ENCODE measurements around the gene SMPD1.
"Not testable (repeated sequence)": the region's sequence is repeated elsewhere in the genome, so short reads cannot be mapped to it uniquely, and the experiment has no call there.

SMPD1 gene

DNA sequence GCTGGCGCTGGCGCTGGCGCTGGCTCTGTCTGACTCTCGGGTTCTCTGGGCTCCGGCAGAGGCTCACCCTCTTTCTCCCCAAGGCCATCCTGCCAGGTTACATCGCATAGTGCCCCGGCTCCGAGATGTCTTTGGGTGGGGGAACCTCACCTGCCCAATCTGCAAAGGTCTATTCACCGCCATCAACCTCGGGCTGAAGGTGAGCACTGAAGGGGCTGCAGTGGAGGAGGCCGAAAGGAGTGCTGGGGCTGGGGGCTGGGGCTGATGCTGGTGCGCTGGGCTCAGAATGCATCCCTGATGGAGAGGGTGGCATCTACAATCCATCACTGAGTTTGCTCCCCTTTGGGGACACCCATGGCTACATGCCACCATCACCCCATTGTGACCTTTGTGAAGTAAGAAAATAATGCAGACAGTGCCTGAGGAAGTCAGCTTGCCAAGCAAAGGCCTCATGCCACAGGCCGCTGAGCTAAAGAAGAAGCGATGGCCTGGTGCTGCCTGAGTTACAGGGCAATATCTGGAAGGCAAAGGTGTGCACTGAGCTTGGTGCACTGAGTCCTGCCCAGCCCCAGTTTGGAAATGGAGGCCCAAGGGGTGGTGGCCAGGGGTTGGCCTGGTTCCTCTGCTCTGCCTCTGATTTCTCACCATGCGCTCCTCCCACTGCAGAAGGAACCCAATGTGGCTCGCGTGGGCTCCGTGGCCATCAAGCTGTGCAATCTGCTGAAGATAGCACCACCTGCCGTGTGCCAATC is 620 bp downstream of the SMPD1 start:
- DNase-seq, result no peak

DNA sequence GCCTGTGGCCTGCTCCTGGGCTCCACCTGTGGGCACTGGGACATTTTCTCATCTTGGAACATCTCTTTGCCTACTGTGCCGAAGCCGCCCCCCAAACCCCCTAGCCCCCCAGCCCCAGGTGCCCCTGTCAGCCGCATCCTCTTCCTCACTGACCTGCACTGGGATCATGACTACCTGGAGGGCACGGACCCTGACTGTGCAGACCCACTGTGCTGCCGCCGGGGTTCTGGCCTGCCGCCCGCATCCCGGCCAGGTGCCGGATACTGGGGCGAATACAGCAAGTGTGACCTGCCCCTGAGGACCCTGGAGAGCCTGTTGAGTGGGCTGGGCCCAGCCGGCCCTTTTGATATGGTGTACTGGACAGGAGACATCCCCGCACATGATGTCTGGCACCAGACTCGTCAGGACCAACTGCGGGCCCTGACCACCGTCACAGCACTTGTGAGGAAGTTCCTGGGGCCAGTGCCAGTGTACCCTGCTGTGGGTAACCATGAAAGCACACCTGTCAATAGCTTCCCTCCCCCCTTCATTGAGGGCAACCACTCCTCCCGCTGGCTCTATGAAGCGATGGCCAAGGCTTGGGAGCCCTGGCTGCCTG is 1.4 kb downstream of the SMPD1 start:
- DNase-seq, result no peak

DNA sequence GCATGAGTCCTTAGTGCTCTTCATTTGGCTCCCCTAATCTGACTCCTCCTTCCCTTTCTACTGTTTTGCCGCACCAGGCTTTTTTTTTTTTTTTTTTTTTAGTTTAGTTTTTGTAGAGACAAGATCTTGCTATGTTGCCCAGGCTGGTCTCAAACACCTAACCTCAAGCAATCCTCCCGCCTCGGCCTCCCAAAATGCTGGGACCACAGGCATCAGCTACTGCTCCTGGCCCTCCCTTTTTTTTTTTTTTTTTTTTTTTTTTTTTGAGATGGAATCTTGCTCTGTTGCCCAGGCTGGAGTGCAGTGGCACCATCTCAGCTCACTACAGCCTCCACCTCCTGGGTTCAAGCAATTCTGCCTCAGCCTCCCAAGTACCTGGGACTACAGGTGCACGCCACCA is 2.0 kb downstream of the SMPD1 start:
- DNase-seq, result not testable (repeated sequence)

DNA sequence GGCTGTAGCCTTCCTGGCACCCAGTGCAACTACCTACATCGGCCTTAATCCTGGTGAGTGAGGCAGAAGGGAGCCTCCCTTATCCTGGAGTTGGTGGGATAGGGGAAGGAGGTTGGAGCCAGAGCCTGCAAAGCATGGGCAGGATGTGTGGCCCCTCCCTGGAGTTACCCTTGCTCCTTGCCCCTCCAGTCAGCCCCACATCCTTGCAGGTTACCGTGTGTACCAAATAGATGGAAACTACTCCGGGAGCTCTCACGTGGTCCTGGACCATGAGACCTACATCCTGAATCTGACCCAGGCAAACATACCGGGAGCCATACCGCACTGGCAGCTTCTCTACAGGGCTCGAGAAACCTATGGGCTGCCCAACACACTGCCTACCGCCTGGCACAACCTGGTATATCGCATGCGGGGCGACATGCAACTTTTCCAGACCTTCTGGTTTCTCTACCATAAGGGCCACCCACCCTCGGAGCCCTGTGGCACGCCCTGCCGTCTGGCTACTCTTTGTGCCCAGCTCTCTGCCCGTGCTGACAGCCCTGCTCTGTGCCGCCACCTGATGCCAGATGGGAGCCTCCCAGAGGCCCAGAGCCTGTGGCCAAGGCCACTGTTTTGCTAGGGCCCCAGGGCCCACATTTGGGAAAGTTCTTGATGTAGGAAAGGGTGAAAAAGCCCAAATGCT is 3.9 kb downstream of the SMPD1 start:
- DNase-seq, result no peak

DNA sequence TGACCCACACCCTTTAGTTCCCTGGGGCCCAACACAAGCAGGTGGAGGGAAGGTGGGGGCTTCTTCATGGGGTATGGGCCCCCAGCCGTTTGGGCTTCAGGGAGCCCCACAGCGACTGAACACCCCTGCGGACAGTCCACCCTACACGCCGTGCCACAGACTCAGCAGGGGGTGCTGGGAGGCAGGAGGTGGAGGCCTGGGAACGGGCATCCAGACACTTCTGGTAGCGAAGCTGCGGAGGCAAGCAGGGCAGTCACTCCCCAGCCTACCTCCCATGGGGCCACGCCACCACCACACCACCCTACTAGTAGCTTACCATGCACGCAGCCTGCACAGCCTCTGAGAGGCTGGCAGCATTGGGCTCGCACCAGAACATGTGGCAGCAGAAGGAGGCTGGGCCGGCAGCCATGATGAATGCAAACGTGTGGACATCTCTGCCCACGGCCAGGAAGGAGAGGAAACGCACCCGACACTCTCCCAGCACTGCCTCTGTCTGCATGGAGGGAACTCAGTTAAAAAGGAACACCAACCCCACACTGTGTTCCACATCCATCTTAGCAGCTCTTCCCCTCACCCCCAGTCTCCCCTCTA is 5.3 kb downstream of the SMPD1 start:
- DNase-seq, result no peak

DNA sequence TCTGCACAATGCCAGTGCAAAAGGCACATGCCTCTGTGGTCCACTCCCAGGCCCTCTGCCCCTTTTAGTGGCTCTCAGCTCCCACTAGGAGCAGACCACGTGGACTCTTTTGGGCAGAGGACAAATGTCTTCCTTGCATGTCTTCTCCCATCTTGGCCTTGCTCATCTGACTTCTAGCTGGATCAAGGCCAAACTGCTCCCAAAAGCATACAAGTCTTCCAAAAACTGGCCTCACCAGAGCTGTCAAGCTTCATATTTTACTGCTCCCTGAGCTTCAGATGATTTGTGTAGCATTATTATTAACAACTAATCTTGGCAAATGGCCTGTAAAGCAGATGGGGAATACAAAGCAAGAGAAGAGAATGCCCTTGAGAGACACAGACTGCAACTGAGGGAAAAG is 6.9 kb downstream of the SMPD1 start:
- DNase-seq, result no peak

DNA sequence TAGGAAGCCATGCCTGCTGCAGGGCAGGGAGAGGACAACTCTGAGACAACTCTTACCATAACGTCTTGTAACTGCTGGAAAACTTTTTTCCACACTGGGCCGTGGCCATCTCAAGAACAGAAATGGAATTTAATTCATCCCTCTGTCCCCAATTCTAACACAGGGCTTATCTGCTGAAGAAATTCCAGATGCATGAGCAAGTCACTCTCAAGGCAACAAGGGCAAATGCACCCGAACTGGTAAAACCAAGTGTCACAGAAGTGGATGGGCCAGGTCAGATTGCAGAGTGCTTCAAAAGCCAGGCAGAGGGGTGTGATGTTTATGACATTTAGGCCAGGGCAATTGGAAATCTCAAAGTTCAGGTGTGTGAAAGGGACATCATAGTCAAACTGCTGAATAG is 7.4 kb downstream of the SMPD1 start:
- DNase-seq, result no peak

DNA sequence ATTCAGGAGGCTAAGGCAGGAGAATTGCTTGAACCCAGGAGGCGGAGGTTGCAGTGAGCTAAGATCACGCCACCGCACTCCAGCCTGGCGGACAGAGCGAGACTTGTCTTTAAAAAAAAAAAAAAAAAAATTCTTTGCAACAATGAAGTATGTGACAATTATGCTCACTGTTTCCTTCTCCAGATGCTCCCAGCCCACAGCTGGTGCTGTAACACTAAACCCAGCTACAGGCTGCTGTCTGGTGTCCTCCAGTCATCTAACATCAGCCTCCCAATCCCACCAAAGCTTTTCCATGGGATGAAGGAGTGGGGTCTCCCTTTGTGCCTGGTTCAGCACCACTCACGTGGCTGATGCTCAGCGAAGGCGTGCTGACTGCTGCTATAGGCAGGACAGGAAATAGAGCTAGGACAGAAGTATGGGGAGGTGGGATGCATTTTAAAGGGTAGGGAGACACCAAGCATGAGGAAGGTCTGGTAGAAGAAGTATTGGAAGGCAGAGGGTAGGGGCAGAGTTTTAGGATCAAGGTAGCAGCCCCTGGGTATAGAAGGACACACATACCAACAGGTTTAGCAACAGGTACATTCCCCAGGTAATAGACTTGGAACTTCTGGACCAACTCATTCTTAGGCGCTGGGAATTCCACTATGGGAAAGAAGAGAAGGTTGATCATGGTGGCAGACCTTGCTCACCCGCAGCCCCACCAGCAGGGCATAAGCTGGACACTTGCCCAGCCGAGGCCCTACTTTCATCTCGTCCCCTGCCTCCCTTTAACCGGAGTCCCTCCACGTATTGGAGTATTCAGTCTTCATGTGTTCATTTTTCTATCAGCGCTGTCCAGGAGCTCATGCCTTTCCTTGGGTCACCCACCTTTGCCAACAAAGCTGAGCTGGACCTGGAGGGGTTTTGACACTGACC is 10.4 kb downstream of the SMPD1 start:
- no peak for DNase-seq

DNA sequence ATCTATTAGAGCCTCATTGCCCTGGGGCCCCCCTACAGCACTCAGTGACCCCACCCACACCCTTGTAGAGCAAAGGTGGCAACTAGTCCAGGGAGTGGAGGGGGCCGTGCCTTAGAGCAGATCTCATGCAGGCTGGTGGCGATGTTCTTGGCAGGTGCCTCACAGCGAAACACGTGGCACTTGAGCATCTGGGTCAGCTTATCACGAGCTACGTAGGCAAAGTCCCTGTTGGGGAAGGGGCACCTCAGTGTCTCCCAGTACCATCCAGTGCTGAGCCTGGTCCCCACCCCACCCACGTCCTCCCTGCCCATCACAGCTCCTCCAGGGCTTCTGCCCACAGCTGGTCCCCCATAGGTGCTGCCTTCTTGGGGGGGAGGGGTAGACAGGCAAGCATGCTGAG is 11.2 kb downstream of the SMPD1 start:
- no peak for DNase-seq

DNA sequence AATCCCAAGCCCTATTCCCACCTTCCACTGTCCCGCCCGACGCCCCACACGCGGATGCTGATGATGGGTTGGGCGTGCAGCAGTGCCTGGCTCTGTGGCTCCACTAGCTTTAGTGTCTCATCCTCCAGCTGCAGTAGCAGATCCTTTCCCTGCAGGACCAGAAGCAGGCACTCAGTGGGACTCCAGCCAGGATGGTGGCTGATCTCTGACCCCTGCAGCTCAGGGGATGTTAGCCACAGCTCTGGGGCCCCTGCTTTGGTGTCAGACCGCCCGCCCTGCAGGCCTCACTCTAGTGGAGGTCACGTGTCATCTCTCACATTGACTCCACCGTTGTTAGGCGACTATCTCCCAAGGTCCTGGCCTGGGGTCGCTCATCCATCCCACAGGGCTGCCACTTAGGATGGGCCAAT is 11.8 kb downstream of the SMPD1 start:
- DNase-seq, result no peak

DNA sequence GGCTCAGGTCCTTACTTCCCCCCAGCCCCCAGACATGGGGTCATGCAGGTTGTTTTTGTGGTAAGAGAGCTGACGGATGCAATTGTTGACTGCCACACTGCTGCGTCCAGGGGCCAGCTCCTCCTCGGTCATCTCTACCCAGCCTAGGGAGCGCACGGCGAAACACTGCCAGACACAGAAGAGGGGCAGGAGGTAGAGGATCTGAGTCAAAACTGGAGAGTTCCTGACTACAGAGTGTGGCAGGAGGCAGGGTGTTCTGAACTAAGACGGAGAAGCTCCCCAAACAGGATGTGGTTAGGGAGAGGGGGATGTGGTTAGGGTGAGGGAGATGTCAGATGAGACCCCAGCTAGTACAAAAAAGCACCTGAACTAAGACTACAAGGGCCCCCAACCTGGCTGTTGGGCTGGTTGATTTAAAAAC is 12.3 kb downstream of the SMPD1 start:
- no peak for DNase-seq

DNA sequence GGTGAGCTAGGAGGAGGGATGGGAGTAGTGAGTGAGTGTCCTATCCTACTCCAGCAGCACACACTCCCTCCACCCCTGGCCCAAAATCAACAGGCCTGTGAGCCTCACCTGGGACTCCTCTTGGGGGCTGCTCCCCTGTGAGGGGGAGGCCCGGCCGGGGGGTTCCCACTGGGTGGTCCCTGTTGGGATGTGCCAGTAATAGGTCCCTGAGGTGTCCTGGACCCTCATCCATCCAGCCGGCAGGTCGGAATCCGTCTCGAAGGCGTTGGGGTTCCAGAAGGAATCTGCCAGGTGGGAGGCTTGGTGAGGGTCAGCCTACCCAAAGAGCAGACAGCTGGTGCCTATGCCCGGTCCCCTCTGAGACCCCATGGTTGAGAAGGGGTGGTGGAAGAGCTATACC is 13.3 kb downstream of the SMPD1 start:
- no peak for DNase-seq

DNA sequence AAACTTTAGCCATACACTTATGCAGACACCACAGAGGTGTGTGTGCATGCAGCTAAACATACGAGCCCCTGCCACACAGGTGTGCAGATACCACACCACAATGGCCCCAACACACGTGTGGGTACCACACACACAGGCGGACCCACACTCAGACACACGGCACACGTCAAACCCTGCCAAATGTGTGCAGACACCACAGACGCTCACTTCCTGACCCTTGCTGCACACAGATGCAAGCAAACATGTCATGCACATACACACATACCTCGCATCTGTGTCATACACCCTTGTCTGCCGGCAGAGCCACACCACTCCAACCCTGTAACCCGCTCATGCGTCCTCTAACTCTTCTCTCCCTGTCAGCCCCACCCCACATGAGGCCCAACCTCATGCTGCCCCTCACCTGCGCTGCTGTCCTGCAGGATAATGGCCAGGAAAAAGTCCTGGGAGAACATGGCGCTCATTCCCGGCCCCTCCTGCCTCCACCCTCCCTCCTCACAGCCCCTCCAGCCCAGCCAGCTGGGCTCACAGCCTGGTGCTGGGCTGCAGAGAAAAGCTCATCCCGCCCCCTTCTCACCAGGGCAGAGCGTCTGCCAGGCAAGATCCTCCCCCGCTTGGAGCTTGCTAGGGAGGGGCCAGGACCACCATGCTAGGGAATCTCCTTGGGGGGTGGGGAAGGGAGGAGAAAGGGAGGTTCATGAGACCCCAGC is 14.2 kb downstream of the SMPD1 start:
- no peak for DNase-seq

DNA sequence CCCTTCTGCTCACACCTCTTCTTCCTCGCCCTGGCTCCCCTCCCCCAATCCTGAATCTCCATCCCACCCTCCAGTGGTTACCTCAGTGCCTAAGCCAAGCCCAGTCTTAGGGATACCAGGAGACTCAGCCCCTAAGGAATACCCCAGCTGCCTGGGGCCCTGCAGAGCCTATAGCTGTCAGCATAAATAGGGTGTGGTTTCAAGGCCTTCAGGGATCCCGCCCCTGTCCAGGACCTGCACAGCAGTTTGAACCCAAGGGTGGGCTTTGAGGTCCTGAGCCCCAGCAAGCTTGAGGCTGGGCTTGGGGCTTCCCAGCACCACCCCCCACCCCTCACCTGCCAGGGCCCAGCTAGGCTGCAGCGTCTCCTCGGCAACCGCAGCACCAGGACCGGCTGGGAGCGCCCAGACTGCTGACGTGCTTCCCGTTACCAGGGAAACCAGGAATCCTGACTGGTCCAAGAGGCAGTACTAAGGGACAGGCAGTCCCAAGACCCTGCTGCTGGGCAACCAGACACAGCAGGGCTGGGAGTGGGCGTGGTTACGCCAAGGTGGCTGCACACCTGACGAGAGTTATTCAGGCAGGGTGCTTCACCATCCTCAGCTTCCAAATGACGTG is 14.9 kb downstream of the SMPD1 start:
- no peak for DNase-seq

DNA sequence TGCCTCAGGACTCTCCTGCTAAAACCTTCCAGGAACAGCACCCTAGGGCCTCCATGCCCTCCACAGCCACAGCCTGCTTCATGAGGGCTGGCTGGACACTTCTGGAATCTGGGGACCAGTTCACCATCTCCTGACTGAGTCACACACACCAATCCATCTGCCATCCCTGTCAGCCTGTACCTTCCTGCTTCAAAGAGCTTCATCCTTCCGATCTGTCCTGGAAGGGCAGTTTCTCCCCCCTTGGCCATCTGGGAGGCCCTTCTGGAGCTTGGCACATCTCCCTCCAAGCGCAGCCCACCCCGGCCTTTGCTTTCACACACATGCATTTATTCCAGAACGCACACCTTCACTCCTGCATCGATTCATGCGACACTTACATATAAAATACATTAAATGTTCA is 15.6 kb downstream of the SMPD1 start:
- no peak for DNase-seq

DNA sequence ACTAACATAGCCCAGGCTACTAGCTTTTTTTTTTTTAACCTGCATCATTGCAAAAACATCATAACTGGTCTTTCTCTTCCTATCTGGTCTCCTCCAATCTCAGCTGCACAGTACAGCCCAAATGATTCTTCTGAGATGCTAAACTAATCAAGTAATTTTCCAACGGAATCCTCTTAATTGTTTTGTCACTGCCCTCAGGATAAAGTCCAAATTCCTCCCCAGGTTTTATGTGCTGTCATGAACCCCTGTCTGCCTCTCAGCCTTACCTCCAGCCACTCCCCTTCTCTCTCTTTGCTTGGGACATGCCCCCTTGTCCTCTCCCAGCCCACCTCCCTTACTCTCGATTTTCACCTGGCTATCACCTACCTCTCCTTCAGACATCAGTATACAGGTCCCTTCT is 16.1 kb downstream of the SMPD1 start:
- no peak for DNase-seq

DNA sequence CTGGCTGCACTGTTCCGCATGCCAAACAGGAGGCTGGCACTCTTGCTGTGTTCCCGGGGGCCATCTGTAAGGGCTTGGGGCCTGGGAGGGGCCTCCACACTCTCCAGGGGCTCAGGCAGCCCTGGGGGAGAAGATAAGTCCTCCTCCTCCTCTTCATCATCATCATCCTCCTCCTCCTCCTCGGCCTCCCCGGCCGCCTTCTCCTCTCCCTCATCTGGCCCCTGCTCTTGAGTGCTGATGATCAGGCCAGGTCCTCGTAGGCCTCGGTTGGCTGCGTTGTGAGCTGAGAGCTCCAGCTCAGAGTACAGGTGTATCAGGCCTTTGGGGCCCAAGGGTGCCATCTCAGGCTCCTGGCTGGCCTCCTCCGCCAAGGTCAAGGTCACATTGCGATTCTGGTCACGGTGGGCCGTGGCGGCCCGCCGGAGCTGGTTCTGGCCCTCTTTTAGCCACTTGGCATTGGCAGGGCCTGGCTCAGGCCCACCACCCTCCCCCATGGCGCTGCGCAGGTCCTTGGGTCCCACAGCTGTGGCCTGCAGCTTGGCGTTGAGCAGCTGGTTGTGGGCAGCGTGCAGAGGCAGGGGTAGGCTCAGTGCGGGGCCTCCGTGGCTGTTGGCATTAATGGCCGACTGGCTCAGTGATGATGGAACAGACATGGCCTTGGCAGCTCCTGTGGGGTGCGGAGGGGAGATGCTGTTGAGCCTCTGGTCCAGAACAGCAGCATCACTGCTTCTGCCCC is 20.6 kb downstream of the SMPD1 start:
- DNase-seq, result no peak

DNA sequence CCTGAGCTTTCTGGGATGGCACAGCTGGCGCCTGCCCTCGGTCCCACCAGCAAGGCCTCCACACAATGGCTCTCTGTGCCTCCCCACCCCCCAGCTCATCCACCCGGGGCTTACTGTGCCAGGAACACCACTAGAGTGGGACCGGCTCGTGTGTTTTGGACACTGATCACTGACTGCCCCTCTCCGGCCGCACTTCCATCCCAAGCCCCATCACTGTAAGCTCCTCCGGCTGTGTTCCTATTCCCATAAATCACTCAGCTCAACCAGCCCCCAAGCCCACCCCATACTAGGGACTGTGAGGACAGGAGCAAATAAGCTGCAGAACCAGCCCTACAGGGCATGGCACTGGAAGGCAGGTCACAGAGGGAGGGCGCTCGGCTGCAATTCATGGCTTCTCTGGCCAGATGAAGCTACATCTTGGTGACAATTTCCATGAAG is 21.3 kb downstream of the SMPD1 start:
- DNase-seq, result no peak

DNA sequence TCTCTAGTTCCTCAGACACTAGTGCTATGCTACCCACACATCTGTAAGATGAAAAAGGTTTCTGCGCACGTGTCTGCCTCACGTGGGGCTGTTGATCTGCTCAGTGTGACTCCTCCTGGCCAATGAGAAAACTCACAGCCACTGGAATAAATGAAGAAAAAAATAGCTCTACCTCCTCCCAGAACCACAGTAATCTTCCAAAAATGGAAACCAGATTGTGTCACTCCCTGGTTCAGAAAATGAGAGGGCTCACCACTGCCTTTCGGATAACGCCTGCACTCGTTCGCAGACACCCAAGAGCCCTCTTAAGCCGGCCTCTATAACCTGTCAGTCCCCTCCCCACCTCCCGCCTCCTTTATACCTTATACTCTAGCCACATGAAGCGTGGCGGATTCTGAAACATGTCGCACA is 23.5 kb downstream of the SMPD1 start:
- DNase-seq, result no peak

DNA sequence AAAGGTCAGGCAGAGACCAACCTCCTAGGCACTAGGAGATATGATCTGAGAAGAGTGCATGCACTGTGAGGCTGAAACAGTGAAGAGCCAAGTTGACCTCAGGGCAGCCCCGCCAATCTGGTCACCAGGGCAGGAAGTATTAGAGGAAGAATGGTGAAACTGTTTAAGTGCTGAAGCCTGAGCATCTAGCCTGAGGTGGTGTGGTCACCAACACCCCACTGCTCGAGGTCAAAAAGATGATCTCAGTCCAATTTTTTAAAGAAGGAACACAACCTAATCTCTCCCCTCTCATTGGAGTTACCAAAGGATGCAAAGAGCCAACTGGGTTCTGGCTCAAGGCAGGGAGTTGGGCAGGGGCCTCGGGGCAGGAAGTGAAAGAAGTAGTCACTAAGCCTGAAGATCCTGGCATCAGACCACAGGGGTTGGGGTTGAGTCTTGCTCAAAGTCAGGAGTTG is 24.6 kb downstream of the SMPD1 start:
- no peak for DNase-seq

DNA sequence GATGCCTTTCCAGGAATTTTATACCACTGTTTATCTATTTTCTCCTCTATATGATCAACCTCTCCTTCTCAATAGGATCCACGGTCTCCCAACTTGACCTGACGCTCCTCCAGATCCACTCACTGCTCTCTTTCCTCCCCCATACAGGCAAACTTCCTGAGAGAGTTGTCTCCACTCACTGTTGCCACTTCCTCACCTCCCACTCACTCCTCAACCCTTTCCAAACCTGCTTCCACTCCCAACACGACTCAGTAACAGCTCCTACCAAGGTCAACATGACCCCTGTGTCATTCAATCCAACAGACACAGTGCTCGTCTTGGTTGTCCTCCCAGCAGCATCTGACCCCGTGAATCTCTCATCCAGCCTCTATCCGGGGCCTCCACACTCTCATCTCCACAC is 25.5 kb downstream of the SMPD1 start:
- no peak for DNase-seq

Measured in T1000 (cell line).